K562 (cell line): Measurements from ENCODE around the gene CLEC4M. TPM values are rescaled to one million over a fixed set of nuclear protein-coding genes. Genes with fewer than 3 reads are reported as not detected.
A peak's percentile ranks its signal among the peaks of the same experiment; 100 is the strongest.

Experiments
- ATAC-seq: fragments of 200-7000 bp; cut with Tn5 transposase; 3 replicates; pipeline ENCODE4 v1.9.1; 2020; ENCODE audit warnings: moderate library complexity
- BruUV-seq: library from RNA; stranded (reverse); fragments of 400-500 nt; replicated peaks from 2 replicates; lab custom pipeline; 2021; lab: Mats Ljungman, UMichigan
- CTCF ChIA-PET: fragments of 300-600 bp; formaldehyde crosslinking; extraction: SDS; loops from one replicate; lab custom pipeline; 2021; ENCODE audit warnings: low intra/inter-chr PET ratio; lab: Yijun Ruan, JAX
- POLR2A ChIA-PET: fragments of 300-600, 350-650 bp; sonication (Branson Sonifier 250); formaldehyde crosslinking; extraction: SDS; loops from one replicate; lab custom pipeline; 2021; ENCODE audit warnings: antibody characterized with exemption, inconsistent platforms; lab: Yijun Ruan, JAX
- DNase-seq, 4 experiments: peaks; one replicate each; pipeline versions ENCODE4 v3.0.0 to v3.0.0-alpha.2; 2011 to 2018; ENCODE audit warnings: low spot score in 3 of 4, mixed read lengths in 3 of 4; ENCODE audit errors: extremely low read depth in 1 of 4
- FAIRE-seq: peaks from 2 replicates; lab custom pipeline; 2011; peaks lifted over from hg19 to GRCh38; lab: Jason Lieb, UNC
- H2AFZ ChIP-seq: 2 replicates; pipeline ENCODE4 v1.6.0; 2011; ENCODE audit warnings: low read depth, low read length, control low read depth, inconsistent platforms
- H3K27ac ChIP-seq: fragments of 200-600 bp; 3 replicates; pipeline ENCODE4 v1.8.0; 2011; ENCODE audit warnings: low read depth, mild to moderate bottlenecking, control low read depth, inconsistent platforms, low read length, moderate library complexity, mixed read lengths; ENCODE audit errors: extremely low read depth
- H3K27me3 ChIP-seq, 2 experiments: fragments of 300-600 bp in 1 of 2; 2 replicates in 1 of 2; 3 replicates in 1 of 2; pipeline versions ENCODE4 v1.6.0 to v1.8.0; 2011; ENCODE audit warnings: inconsistent platforms in 2 of 2, low read length in 2 of 2, mild to moderate bottlenecking in 1 of 2, mixed read lengths in 1 of 2, moderate library complexity in 1 of 2; ENCODE audit not compliant: control insufficient read depth in 2 of 2, insufficient read depth in 2 of 2
- H3K36me3 ChIP-seq: fragments of 300-600 bp; 3 replicates; pipeline ENCODE4 v1.8.0; 2011; ENCODE audit warnings: mild to moderate bottlenecking, low read length, inconsistent platforms; ENCODE audit not compliant: control insufficient read depth, insufficient read depth
- H3K4me1 ChIP-seq, 2 experiments: fragments of 200-600 bp in 1 of 2; replicated peaks in 1 of 2; 2 replicates in 1 of 2; 3 replicates in 1 of 2; pipeline versions ENCODE4 v1.5.1 to v1.8.0; 2011; ENCODE audit warnings: inconsistent platforms in 2 of 2, low read length in 2 of 2, mild to moderate bottlenecking in 1 of 2, mixed read lengths in 1 of 2, moderate library complexity in 1 of 2; ENCODE audit not compliant: control insufficient read depth in 2 of 2, insufficient read depth in 2 of 2
- H3K4me2 ChIP-seq: 2 replicates; pipeline ENCODE4 v1.6.1; 2011; ENCODE audit warnings: low read length, control low read depth, inconsistent platforms, mixed read lengths; ENCODE audit not compliant: insufficient read depth
- H3K4me3 ChIP-seq: fragments of 200-600 bp; sonication (generic), shearing (Covaris generic); 2 replicates; pipeline ENCODE4 v1.5.1; 2016; ENCODE audit warnings: control low read depth, inconsistent platforms
- H3K79me2 ChIP-seq: fragments of 200-600 bp; 3 replicates; pipeline ENCODE4 v1.8.0; 2011; ENCODE audit warnings: low read length, inconsistent platforms; ENCODE audit not compliant: control insufficient read depth, insufficient read depth
- H3K9ac ChIP-seq, 2 experiments: 2 replicates each; pipeline versions ENCODE4 v1.6.0 to v1.6.1; 2011; ENCODE audit warnings: low read depth in 2 of 2, low read length in 2 of 2, control low read depth in 1 of 2, inconsistent platforms in 1 of 2, mild to moderate bottlenecking in 1 of 2, mixed read lengths in 1 of 2; ENCODE audit not compliant: insufficient read depth in 1 of 2
- H3K9me1 ChIP-seq: one replicate; pipeline ENCODE4 v1.6.0; 2011; ENCODE audit warnings: inconsistent platforms, mild to moderate bottlenecking, low read length, moderate library complexity; ENCODE audit not compliant: control insufficient read depth, insufficient read depth
- H3K9me3 ChIP-seq: replicated peaks from 2 replicates; pipeline ENCODE4 v1.5.1; 2011; ENCODE audit warnings: low read depth, low read length, inconsistent platforms; ENCODE audit not compliant: control insufficient read depth, insufficient read depth
- H4K20me1 ChIP-seq: replicated peaks from 2 replicates; pipeline ENCODE4 v1.6.1; 2011; ENCODE audit warnings: low read length, inconsistent platforms, mixed read lengths; ENCODE audit not compliant: control insufficient read depth, insufficient read depth
- ATF3 ChIP-seq, 2 experiments: fragments of 450-650 bp in 1 of 2; sonication (generic) in 1 of 2; formaldehyde crosslinking in 1 of 2; IDR thresholded peaks in 1 of 2; conservative IDR thresholded peaks in 1 of 2; 2 replicates each; pipeline versions ENCODE4 v1.6.1 to v1.8.1; 2016 to 2023; ENCODE audit warnings: mild to moderate bottlenecking in 2 of 2, moderate library complexity in 2 of 2, inconsistent platforms in 1 of 2, missing genetic modification reagents in 1 of 2
- C11orf30 ChIP-seq: fragments of 450-650 bp; IDR thresholded peaks from 2 replicates; pipeline ENCODE4 v1.6.1; 2016; ENCODE audit warnings: low read depth, mild to moderate bottlenecking
- CCNT2 ChIP-seq: IDR thresholded peaks from 2 replicates; pipeline ENCODE4 v1.6.1; 2011; ENCODE audit warnings: borderline replicate concordance, low read depth, mild to moderate bottlenecking, moderate library complexity, mixed read lengths, low read length; ENCODE audit not compliant: insufficient read length; ENCODE audit errors: extremely low read depth
- CEBPB ChIP-seq: fragments of 450-650 bp; IDR thresholded peaks from 2 replicates; pipeline ENCODE4 v1.6.1; 2016; ENCODE audit warnings: missing genetic modification characterization, missing compliant biosample characterization
- CEBPG ChIP-seq, 3 experiments: fragments of 200-800 bp in 1 of 3; sonication (Bioruptor generic) in 1 of 3; sonication (generic) in 1 of 3; formaldehyde crosslinking in 1 of 3; IDR thresholded peaks in 2 of 3; conservative IDR thresholded peaks in 1 of 3; 2 replicates each; pipeline versions ENCODE4 v1.6.1 to v1.8.0; 2016 to 2022; ENCODE audit warnings: missing compliant biosample characterization in 2 of 3, missing genetic modification characterization in 2 of 3, mild to moderate bottlenecking in 1 of 3, missing genetic modification reagents in 1 of 3
- CTBP1 ChIP-seq: fragments of 450-650 bp; IDR thresholded peaks from 2 replicates; pipeline ENCODE4 v1.6.1; 2016; ENCODE audit warnings: borderline replicate concordance
- HOMEZ ChIP-seq: fragments of 250-450 bp; sonication (Bioruptor Pico); IDR thresholded peaks from 2 replicates; pipeline ENCODE4 v1.4.0; 2020; ENCODE audit warnings: mild to moderate bottlenecking, moderate library complexity
- MAFF ChIP-seq: IDR thresholded peaks from 2 replicates; pipeline ENCODE4 v1.6.1; 2012; ENCODE audit warnings: low read length, improper control_type of control experiment
- MAFG ChIP-seq: fragments of 450-650 bp; conservative IDR thresholded peaks from 2 replicates; pipeline ENCODE4 v1.6.1; 2016; ENCODE audit warnings: missing genetic modification characterization, missing compliant biosample characterization
- MAFK ChIP-seq: IDR thresholded peaks from 2 replicates; pipeline ENCODE4 v1.6.1; 2011; ENCODE audit warnings: low read length, improper control_type of control experiment
- NBN ChIP-seq: fragments of 450-650 bp; IDR thresholded peaks from 2 replicates; pipeline ENCODE4 v1.6.1; 2016; ENCODE audit warnings: low read depth, mild to moderate bottlenecking
- RB1 ChIP-seq: fragments of 450-650 bp; IDR thresholded peaks from 2 replicates; pipeline ENCODE4 v1.6.1; 2017; ENCODE audit warnings: low read depth, mild to moderate bottlenecking
- RHOXF2B ChIP-seq: fragments of 250-450 bp; sonication (Bioruptor Pico); conservative IDR thresholded peaks from 2 replicates; pipeline ENCODE4 v1.5.1; 2021
- SIN3B ChIP-seq: fragments of 450-650 bp; IDR thresholded peaks from 2 replicates; pipeline ENCODE4 v1.6.1; 2017; ENCODE audit warnings: low read depth, mild to moderate bottlenecking, moderate library complexity
- SMARCC2 ChIP-seq: fragments of 450-650 bp; IDR thresholded peaks from 2 replicates; pipeline ENCODE4 v1.6.1; 2017; ENCODE audit warnings: antibody characterized with exemption, moderate library complexity, mild to moderate bottlenecking, low read depth
- STAT5A ChIP-seq: IDR thresholded peaks from 2 replicates; pipeline ENCODE4 v1.6.1; 2012; ENCODE audit warnings: low read length, inconsistent platforms, borderline replicate concordance
- ZNF316 ChIP-seq: fragments of 450-650 bp; IDR thresholded peaks from 2 replicates; pipeline ENCODE4 v1.6.1; 2016
- WGBS: fragments of 100-300 bp; shearing (Covaris generic); methylation state at CpG from one replicate; pipeline ENCODE4 v1.1.6; 2016; ENCODE audit warnings: low coverage, mixed read lengths; ENCODE audit not compliant: insufficient coverage; ENCODE audit errors: missing lambda C conversion rate; 5-methylcytosine and 5-hydroxymethylcytosine counted together
- in situ Hi-C: fragments of 300-500 bp; cut with MboI; formaldehyde crosslinking; loops from 4 replicates; pipeline ENCODE4 v1.15.0; 2018; ENCODE audit warnings: inconsistent platforms, mixed read lengths
- intact Hi-C: fragments of 100-400 bp; cut with micrococcal nuclease; formaldehyde crosslinking; loops from 2 replicates; pipeline ENCODE4 v1.14.2; 2022
- polyA plus RNA-seq, 8 experiments: library from polyadenylated mRNA; depleted of rRNA in 4 of 8; stranded (reverse) in 5 of 8; unstranded in 3 of 8; fragments of >200 nt; fragmentation: Nextera tagmentation in 2 of 8; fragmentation: Illumina TruSeq in 1 of 8; extraction: Ambion mirVana in 2 of 8; extraction: Trizol in 1 of 8; gene quantifications; 2 replicates each; pipeline versions ENCODE4 v1.2.1 to v1.2.3, GENCODE V29; 2011 to 2014; ENCODE audit warnings: inconsistent platforms in 1 of 8, missing spikeins in 1 of 8
- total RNA-seq, 7 experiments: library from RNA; depleted of rRNA in 6 of 7; stranded (reverse); fragments of >200 nt in 6 of 7; fragmentation: Illumina TruSeq in 2 of 7; extraction: Trizol in 2 of 7; gene quantifications; 2 replicates each; pipeline versions ENCODE4 v1.2.1 to v1.2.3, GENCODE V29; 2011 to 2021; ENCODE audit warnings: low replicate concordance in 1 of 7

Gene CLEC4M
- total and polyA plus RNA-seq, 9 of the 15 experiments (the other 6 are each of a cell fraction or from before 2014, with no cell fraction given), result 0.08 to 0.18 TPM; not detected in 7

- no TSS peak for BruUV-seq
- 0% methylated on average over 8 of the region's 8 CpGs for WGBS
- TF ChIP-seq CEBPB (tag) (peak; percentile 90), RB1 (no peak), ATF3 (IDR thresholded peaks at IDR 0.05) (peak; percentile 60; the same call in 1 of the 2 replicates), ATF3 (CRISPR knock-in tag; conservative IDR thresholded peaks at IDR 0.05) (no peak), STAT5A (no peak), CTBP1 (peak; percentile 26; the same call in 1 of the 2 replicates), HOMEZ (CRISPR knock-in tag) (no peak), MAFK (peak; percentile 6; the same call in 1 of the 2 replicates), MAFG (tag) (peak; percentile 30; the same call in 1 of the 2 replicates), CEBPG (CRISPR knock-in tag; IDR thresholded peaks at IDR 0.05) (peak; percentile 71), CEBPG (tag; conservative IDR thresholded peaks at IDR 0.05 in 1 of 2, IDR thresholded peaks at IDR 0.05 in 1 of 2) (peak; percentile 81 to 93), RHOXF2B (CRISPR knock-in tag) (no peak), NBN (no peak), C11orf30 (peak; percentile 54), CCNT2 (no peak), SIN3B (no peak), SMARCC2 (no peak), MAFF (0 out of 2 replicates have a peak, but pooled peaks have one; percentile 7), ZNF316 (peak; percentile 50)
These were observed 21.0 kb downstream of the CLEC4M start for GRCh38 chr19:7783991-7784423.

More at GRCh38 chr19:7783991-7784423, 21.0 kb downstream of the CLEC4M start:
- POLR2A ChIA-PET, result interaction anchor here (0.6 kb wide), 3 partner anchors 25 to 1871 kb away, joined by 3 to 4 read pairs (median 3); no protein-coding TSS in a partner anchor
- in situ Hi-C loops, result no loop called here
- no peak for FAIRE-seq
- H4K20me1 ChIP-seq, result no peaks in the 10 kb centered on the region
- CTCF ChIA-PET, result no interaction called here
- H3K9me1 ChIP-seq, result no peaks in the 10 kb centered on the region
- H2AFZ ChIP-seq, result no peak overlapping the region
- DNase-seq, result no peak
- H3K9ac ChIP-seq, result no peak overlapping the region
- intact Hi-C loops, result no loop called here
- H3K4me3 ChIP-seq, result no peak overlapping the region
- peaks cover 0 to 8% of the 10 kb centered on the region in 2 experiments; a peak in 1 of 5 replicates for H3K4me1 ChIP-seq
- no peak overlapping the region for H3K27ac ChIP-seq
- no peaks in the 10 kb centered on the region for H3K9me3 ChIP-seq
- H3K27me3 ChIP-seq, result peaks cover 23 to 45% of the 10 kb centered on the region in 2 experiments
- peak; percentile 59; the same call in 2 of the 3 replicates for ATAC-seq
- no peaks in the 10 kb centered on the region for H3K79me2 ChIP-seq
- H3K4me2 ChIP-seq, result no peak overlapping the region
- no peaks in the 10 kb centered on the region for H3K36me3 ChIP-seq
